ENCODE data around the gene OSCP1. TPM values are rescaled to one million over a fixed set of nuclear protein-coding genes. Genes with fewer than 3 reads are reported as not detected.

Gene OSCP1
- polyA plus RNA-seq, 1 of the 3 experiments (the other 2 are of a cell fraction), result 11.9 TPM

DNA sequence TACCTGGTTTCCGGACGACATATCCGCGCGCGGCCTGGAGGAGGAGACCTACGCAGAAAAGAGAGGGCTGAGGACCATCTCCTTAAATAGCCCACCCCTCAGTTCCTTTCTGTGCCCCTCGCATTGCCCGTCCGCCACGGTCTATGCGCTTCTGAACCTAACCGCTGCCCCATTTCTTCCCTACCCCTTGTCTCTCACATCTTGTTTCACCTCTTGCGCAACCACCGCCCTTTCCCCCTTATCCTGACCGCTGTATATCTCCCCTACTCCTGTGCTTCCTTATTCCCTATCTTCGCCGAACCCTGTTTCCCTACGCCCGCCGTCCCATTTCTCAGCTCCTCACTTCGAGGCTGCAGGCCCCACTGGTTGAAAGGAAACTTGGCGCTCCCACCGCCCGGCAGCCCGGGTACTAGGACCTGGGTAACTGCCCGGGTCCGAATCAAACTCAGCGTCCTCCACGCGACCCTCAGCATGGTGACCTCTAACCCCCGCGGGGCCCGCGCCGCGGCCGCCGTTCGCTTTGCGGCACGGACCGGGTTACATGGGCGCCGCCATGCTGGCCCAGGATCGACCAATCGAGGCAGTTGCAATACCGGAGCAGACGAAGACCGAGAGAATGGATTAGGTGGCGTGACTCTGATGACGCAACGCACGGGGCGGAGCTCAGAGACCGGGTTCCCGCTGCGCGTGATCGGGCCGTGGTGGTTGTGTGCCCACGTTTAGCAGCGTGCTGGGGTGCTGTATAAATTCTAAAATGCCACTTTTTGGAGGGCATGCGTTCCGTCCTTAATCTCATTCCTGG is 13.8 kb upstream of the OSCP1 start, which contains the start of gene MRPS15 (continued):
- TF ChIP-seq FOXM1 (IDR thresholded peaks at IDR 0.05; ENCODE audit: low read depth) (no peak), ZBTB33 (IDR thresholded peaks at IDR 0.05; ENCODE audit: borderline replicate concordance, low read depth) (0 out of 2 replicates have a peak, but pooled peaks have one; percentile 25), FOSL2 (IDR thresholded peaks at IDR 0.05; ENCODE audit: borderline replicate concordance, low read depth) (no peak), MXI1 (IDR thresholded peaks at IDR 0.05; ENCODE audit: low read depth, low read length) (peak; percentile 96), EP300 (IDR thresholded peaks at IDR 0.05; ENCODE audit: borderline replicate concordance in 1 of 2, low read depth in 1 of 2, low read length in 1 of 2) (no peak), GABPA (IDR thresholded peaks at IDR 0.05; ENCODE audit: low read depth) (no peak), NRF1 (IDR thresholded peaks at IDR 0.05; ENCODE audit: low read depth, low read length) (0 out of 2 replicates have a peak, but pooled peaks have one; percentile 37), IRF3 (IDR thresholded peaks at IDR 0.05; ENCODE audit: low read depth, low read length) (0 out of 2 replicates have a peak, but pooled peaks have one; percentile 7), FOXJ3 (CRISPR knock-in tag; IDR thresholded peaks at IDR 0.05) (peak; percentile 47; the same call in 1 of the 2 replicates), POLR2AphosphoS5 (IDR thresholded peaks at IDR 0.05; ENCODE audit: low read depth, low read length) (peak; percentile 93), JUND (IDR thresholded peaks at IDR 0.05) (no peak), ELF1 (IDR thresholded peaks at IDR 0.05) (peak; percentile 62), PBX3 (IDR thresholded peaks at IDR 0.05) (no peak), GATA2 (CRISPR knock-in tag; IDR thresholded peaks at IDR 0.05) (no peak), EZH2phosphoT487 (IDR thresholded peaks at IDR 0.05; ENCODE audit: borderline replicate concordance, low read depth) (no peak), YY1 (IDR thresholded peaks at IDR 0.05; ENCODE audit: low read depth) (peak; percentile 100), RXRA (IDR thresholded peaks at IDR 0.05; ENCODE audit: borderline replicate concordance, low read depth) (no peak), SIN3A (IDR thresholded peaks at IDR 0.05; ENCODE audit: borderline replicate concordance, low read depth, low read length) (no peak)
- TF ChIP-seq, protein P1, sequence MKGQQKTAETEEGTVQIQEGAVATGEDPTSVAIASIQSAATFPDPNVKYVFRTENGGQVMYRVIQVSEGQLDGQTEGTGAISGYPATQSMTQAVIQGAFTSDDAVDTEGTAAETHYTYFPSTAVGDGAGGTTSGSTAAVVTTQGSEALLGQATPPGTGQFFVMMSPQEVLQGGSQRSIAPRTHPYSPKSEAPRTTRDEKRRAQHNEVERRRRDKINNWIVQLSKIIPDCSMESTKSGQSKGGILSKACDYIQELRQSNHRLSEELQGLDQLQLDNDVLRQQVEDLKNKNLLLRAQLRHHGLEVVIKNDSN (IDR thresholded peaks at IDR 0.05; ENCODE audit: borderline replicate concordance, low read depth), result peak; percentile 71; the same call in 1 of the 2 replicates

Measured in SK-N-SH (cell line).